ENCODE data around the gene TCN2.
"Not testable (repeated sequence)": the region's sequence is repeated elsewhere in the genome, so short reads cannot be mapped to it uniquely, and the experiment has no call there.

Gene TCN2

DNA sequence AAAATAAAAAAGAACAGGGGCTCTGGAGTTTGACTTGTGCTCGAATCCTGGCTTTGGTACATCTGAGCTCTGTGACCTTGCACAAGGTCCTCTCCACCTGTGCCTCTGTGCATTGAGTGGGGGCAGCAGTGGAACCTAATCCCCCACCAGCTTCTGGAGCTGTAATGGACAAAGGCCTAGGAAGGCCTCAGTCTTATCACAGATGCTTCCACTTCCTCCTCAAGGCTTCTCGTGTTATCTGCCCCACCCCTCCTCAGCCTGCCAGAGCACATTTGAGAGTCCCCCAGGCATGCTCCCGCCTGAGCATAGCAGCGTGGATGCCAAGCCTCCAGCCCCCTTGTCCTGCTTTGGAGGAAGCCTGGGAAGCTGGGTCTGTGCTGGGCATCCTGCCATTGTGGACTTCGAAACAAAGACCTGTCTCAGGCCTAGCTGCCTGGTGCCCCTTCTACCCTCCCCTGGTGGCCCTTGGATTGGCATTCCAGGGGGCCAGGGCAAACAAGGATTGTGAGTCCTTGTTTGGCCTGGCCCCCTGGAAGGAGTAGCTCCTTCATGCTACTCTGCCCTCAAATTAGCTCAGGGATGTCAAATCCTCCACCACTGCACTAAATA lies 43.6 kb downstream of the TCN2 start:
- DNase-seq = no peak

GRCh38 chr22:30652852-30653251 lies 45.9 kb downstream of the TCN2 start:
- no peak for DNase-seq

- no peak for DNase-seq
Measured at GRCh38 chr22:30654361-30654760, 47.4 kb downstream of the TCN2 start.

DNA sequence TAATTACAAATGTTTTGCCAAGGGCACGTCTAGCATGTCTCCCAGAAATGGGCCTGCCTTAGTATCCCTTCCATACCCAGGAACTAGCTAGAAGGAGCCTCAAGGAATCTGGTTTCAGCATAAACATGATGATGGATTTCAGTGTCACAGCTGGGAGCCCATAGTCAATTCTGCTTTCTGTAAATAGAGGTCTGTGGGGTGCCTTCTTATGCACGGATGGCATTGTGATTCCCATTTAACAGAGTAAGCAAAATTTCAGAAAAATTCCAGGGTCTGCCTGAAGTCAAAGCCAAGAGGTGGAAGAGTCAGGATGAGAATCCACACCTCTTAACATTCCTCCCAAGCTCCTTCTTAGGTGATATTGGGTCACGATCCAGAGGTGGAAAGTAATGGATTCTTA lies 48.6 kb downstream of the TCN2 start:
- DNase-seq = no peak

DNA sequence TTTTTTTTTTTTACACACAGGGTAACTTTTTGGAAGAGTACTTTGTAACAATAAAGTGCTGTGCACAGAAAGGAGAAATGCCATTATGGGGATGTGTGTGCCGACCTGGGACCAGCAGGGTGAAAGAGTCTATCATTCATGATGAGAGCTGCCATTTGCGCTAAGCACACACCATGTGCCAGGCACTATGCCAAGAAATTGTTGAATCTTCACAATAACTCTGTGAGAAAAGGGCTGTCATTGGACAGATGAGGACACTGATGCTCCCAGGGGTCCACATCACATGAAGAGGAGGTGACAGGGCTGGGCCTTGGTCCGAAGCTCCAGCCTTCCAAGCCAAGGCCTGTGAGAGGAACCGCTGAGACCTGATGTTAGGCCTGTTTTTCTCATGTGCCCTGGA lies 55.1 kb downstream of the TCN2 start:
- no peak for DNase-seq

- no peak for DNase-seq
Measured at GRCh38 chr22:30664798-30665197, 57.8 kb downstream of the TCN2 start.

- DNase-seq = no peak
Measured at GRCh38 chr22:30665266-30665665, 58.3 kb downstream of the TCN2 start.

DNA sequence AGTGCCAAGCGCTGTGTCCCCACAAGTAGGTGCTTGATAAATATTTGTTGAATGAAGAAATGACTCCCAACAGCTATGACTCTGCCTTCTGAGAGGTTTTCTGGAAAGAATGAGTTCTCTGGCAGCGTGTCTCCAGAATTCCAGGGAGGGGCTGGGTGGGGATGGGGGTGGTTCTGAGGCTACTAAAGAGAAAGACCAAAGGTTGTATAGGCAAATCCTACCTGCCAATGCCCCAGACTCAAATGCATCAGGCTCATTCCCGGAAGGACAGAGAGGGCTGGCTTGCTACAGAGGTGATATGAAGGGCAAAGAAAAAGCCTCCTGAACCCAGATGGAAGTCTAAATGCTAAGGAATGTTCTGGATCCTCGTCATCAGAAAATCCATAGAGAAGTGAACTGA lies 58.8 kb downstream of the TCN2 start:
- no peak for DNase-seq

DNA sequence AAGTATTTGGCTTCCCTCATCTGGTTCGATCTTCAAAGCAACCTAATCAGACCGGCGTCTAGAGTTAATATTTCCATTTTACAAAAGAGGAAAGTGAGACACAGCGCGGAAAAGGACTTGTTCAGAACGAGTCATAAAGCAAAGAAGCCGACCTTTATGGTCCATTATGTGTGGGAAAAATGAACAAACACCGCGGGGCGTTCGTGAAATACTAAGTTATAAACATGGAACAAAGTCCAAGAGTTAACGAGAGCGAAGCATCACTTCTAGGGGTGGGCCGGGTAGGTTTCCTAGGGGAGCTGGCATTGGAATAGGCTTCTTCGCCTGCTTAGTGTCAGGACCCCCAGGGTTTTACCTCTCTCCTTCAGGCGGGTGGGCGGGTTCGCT lies 60.1 kb downstream of the TCN2 start:
- DNase-seq = no peak

- DNase-seq = no peak
Measured at GRCh38 chr22:30667494-30668385, 60.8 kb downstream of the TCN2 start, which contains the start of gene DUSP18. Gene DUSP18, minus strand, starts transcription at chr22:30667875. Its CDS starts 3,872 bp downstream, at chr22:30664003.

GRCh38 chr22:30668386-30668710 lies 61.4 kb downstream of the TCN2 start:
- DNase-seq = no peak

GRCh38 chr22:30671071-30671470 lies 64.1 kb downstream of the TCN2 start:
- DNase-seq = no peak

GRCh38 chr22:30673136-30673535 lies 66.2 kb downstream of the TCN2 start:
- DNase-seq = no peak

DNA sequence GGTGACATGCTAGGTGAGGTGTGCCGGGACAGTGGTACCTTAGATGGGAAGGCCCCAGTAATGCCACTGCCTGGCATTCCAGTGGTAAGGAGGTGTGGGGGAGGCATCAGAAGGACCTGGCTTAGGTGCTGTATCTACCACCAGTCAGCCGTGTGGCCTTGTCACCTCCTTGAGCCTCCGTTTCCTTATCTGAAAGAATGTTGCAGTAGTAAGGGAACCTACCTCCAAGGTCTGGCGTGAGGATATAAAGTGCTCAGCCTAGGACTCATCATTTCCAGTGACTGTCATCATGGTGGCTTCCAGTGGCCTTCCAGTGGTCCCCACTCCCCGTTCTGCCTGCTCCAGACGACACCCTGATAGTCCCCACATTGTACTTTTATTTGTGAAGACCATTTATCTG lies 67.5 kb downstream of the TCN2 start:
- no peak for DNase-seq

DNA sequence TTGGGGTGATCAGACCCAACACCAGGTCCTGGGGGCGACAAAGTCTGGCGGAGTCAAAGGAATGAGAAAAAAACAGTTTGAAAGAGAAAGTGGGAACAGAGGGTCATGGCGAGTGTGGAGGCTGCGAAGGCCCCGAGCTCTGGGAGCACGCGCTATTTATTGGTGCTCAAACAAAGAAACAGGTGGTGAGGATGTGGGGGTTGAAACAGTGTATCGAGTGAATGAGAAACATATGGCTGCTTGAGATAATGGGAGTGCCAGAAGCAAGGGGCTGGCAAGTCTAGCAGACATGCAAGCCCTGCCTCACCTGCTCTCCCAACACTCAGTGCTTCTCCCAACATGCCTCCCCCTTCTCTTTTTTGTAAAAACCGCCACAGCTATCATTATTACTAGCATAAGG lies 68.5 kb downstream of the TCN2 start:
- no peak for DNase-seq

- DNase-seq = not testable (repeated sequence)
Measured at GRCh38 chr22:30676565-30676964, 69.6 kb downstream of the TCN2 start.

Data from SIG-M5 (cell line).